Measurements from ENCODE around the gene TNFRSF21.

GRCh38 chr6:47336334-47336733 is 26.6 kb upstream of the TNFRSF21 start:
- TF ChIP-seq CTCF (conservative IDR thresholded peaks at IDR 0.05; ENCODE audit: low read length): no peak
- no peak for TF ChIP-seq EZH2phosphoT487 (IDR thresholded peaks at IDR 0.05; ENCODE audit: borderline replicate concordance, low read depth, low read length)
